GM18909 (cell line): Measurements from ENCODE around the gene USP6NL.

Experiments used
- ATAC-seq: cut with Tn5 transposase; IDR thresholded peaks from one replicate; pipeline ENCODE4 v1.9.1; 2021; ENCODE audit warnings: mild to moderate bottlenecking; ENCODE audit not compliant: unreplicated experiment, poor library complexity

The USP6NL gene

DNA sequence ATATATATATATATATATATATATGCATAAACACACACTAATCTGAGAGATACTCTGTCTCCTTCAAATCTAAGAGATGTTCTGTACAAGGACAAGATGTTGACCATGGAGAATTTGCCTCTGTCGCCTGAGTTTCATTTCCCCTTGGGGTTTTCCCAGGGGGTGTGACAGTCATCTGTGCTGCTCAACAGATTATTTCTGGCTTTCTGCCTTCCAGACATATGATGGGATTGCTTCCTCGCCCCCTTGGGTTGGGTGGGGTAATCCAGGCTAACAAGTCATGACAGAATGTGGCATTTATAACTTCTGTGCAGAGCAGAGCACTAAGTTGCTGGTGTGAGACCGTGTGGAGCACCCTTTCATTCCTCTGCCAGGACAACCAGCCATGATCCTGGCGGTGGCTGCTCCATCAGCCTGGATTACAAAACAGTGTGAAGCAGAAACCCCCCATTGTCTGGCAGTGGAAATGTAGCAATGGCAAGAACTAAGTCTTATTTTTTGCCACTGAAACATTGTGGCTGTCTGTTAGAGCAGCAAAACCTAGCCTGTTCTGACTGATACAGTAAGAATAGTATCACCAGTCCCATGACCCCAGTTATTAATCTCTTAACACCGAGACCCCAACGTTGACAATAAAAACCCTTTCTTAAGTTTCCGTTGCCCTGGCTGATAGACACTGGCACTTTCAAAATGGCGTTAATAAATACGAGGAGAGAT lies 13.7 kb upstream of the USP6NL start:
- ATAC-seq = peak; percentile 89

DNA sequence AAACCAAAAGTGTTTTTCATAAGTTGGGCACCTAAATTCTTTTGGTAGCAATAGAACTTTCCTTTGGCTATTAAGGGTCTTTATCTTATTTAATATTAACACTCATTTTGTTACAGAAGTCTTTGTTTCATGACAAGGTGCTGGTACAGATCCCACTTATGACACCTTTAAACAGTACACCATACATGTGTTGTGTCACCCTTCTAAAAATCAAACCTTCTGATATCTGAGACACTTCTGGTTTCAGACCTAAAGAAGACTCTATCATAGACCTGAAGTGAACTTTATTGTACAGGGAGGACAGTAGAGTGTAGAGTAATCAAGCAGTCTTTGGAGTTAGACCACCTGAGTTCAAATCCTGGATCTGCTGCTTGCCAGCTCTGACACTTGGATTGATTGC lies 5.8 kb upstream of the USP6NL start:
- no peak for ATAC-seq

DNA sequence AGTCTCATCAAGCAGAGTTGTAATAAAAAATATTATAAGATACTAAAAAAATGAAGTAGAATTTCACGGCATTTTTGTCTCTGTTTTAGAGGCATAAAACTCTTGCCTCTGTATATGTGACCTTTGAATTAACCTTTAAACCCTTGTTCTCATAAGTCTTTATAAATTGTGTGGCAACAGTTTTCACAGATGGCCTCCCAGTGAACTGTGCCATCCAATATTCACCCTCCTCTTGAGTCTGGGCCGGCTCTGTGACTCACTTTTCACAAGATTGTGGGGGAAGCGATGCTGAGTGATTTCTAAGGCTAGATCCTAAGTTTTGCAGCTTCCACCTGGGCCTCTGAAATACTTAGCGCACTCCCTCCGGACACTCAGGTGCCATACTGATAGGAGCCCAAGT lies 4.6 kb upstream of the USP6NL start:
- no peak for ATAC-seq

DNA sequence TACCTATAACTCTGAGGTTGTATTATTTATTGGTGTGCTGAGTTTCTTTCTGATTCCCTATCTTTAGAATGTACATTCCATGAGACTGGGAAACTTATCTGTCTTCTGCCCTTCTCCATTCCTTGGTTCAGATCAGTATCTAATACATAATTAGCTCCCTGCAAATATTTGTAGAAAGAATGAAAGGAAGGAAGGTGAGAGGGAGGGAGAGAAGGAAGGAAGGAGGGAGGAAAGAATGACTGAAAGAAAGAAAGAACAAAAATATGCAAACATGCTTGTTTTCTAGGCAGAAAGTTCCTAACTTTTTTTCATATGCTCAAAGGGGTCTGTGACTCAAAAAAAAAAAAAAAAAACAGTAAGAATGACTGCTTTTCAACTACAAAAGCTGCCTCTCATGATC lies 3.9 kb upstream of the USP6NL start:
- no peak for ATAC-seq

DNA sequence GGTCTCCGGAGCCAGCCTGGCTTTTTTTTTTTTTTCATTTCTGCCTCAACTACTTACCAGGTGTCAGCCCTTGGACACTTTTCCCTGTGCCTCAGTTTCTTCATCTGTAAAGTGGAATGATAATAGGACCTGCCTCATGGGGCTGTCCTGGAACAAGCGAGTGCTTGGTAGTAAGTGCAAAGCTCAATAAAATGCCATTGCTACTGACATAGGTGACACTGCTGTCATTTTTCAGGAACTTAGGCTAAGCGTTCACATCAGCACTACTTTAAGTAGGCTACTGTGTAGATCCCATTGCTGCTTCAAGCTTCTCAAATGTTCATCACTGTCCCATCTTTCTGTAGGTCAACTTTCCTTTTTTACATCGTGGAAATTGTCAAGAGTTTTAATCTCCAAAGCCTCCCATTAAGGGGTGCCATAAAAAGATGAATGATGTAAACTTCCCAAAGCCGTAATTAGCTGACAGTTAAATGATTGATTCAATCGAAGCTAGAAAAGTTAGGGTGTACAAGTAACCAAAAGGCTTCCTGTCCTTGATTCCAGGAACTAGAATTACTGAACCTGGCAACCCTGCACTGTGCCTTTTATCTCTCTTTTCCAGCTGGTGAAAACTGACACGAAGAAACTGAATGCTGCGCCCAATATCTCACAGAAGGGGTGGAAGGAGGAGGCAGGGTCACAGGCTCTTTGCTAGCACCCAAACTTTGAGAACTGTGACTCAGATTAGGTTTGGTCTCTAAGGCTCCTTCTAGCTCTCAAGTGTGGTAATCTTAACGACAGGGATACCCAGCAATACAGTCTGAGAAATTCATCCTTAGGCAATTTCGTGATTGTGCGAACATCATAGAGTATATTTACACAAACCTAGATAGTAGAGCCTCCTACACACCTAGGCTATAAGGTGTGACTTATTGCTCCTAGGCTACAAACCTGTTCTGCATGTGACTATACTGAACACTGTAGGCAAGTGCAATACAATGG lies 861 bp upstream of the USP6NL start:
- ATAC-seq = no peak

DNA sequence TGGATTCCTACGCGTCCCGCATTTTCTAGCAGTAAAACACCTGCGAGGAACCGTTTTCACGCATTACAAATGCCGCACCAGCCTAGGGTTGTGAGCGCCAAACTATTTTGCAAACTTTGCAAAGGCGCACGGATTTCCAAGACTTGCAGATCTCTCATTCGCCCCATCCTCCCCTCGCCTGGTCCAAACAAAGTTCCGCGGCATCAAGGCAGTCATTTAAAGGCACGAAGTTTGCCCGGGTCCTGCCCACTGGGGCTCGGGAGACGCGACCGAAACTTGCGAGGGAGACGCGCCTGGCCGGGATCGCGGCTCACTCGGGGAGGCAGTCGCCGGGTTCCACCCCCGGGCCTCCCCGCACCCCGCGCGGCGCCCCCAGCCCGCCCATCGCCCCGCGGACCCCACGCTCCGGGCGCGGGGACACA lies 613 bp downstream of the USP6NL start:
- peak; percentile 23 for ATAC-seq

DNA sequence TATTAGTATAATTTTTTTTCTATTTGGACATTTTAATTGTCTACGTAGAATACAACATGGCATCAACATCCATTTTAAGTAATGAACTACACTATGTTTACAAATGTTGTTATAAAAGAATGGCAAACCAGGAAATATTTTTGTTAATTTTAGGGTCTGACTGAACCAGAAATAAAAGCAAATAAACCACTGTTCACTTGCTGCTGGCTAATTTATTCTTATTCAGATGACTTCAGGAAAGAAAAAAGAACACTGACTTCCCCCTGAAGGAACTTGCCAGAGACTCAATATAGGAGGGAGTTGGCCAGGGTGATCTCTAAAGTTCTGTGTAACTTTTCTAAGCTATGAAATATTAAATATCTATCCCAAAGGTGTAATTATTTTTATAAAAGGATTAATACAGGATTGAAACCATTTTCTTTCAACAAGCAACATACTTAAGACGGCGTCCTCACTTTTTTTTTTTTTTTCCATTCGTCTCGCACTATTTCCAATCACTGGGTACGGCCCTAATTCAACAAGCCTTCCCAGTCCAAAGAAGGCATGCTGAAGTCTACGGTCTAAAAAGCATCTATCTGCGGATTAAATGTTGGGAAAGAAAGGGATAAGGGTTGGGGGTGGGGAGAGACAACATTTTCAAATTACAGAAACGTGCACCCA lies 1.2 kb downstream of the USP6NL start:
- no peak for ATAC-seq

DNA sequence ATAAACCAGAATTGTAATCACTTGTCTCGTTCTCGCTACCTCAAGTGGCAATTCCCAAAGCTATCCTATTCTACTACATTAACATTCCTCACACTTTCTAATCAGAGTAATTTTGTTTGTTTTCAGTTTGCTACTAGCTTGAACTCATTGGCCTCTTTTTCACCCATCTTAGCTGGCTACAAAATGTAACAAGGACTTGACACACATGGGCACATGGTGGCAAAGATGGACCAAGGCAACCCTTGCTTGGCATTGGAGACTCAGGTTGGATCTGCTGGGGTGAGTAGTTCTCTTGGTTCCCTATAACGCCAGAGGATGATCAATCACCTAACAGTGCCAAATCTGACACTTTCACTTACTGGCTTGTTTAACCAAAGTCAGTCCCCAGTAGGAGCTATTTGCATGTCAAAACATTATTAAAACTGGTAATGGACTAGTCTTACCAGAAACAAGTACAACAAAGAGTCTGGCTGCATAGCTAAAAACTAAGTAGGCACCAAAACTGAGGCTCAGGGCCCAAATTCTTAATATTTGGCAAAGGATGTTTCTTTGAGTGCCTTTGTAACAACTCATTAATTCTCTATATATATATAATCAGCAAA lies 1.9 kb downstream of the USP6NL start:
- ATAC-seq = peak; percentile 28

DNA sequence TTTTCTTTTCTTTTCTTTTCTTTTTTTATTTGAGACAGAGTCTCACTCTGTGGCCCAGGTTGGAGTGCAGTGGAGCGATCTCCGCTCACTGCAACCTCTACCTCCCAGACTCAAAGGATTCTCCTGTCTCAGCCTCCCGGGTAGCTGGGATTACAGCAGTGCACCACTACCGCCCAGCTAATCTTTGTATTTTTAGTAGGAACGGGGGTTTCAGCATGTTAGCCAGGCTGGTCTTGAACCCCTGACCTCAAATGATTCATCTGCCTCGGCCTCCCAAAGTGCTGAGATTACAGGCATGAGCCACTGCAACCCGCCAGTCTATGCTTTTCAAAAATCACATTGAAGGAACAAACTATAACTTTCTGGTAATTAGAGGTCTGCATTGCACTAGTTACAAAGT lies 2.4 kb downstream of the USP6NL start:
- ATAC-seq = no peak

DNA sequence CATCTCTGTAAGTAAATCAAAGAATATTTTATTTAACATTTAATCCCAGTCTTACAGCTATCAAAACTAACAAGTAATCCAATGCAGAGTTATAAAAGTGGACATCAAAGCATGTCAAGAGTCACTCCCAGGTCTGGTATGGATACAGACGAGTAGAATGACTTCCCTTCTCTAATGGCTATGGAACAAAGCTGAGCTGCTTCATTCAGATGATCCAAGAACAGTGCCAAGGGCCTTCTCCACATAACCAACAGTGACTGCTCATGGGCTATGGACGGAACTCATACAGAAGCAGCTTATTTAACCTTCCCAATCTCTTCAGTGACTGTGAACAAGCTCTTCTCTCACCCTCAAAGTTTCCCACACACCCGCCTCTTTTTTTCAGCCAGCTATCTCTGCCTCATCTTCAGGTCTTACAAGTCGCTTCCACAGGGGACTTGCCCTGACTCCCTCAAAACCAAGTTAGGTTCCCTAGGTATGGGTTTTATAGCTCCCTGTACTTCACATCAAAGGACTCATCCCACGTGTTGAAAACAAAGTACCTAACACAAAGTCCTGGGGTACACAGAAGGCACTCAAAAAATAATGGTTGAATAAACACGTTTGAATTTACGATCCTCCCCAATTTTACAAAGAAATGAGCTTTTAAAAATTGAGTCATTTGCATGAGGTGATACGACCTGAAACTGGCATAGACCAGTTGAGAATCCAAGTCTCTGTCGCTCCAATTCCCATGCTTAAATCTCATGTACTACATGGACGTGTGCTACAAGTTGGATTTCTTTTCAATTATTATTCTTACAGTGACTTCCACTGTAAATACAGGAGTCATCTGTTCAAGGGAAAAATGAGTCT lies 3.1 kb downstream of the USP6NL start:
- ATAC-seq = no peak

DNA sequence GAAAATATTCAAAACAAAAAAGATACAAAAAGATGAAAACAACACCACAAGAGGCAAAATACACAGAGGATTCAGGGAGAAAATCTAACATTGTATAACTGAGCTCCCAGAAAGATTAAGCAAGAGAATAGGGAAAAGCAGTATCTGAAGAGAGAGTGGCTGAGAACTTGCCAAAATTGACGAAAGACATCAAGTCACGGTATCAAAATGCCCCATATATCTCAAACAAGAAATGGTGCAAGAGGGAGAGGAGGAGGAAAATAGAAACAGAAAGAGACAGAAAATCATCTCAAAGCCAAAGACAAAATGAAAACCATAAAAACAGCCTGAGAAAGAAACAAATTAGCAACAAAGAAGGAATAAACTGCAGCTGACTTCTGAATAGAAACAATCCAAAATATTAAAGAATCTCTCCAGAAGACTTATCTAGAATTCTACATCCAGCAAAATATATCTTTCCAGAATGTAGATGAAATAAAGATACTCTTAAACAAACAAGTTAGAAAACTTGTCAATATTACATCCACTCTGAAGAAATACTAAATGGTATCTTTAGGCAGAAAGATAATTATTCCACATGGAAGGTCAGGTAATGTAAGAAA lies 5.5 kb downstream of the USP6NL start:
- no peak for ATAC-seq

DNA sequence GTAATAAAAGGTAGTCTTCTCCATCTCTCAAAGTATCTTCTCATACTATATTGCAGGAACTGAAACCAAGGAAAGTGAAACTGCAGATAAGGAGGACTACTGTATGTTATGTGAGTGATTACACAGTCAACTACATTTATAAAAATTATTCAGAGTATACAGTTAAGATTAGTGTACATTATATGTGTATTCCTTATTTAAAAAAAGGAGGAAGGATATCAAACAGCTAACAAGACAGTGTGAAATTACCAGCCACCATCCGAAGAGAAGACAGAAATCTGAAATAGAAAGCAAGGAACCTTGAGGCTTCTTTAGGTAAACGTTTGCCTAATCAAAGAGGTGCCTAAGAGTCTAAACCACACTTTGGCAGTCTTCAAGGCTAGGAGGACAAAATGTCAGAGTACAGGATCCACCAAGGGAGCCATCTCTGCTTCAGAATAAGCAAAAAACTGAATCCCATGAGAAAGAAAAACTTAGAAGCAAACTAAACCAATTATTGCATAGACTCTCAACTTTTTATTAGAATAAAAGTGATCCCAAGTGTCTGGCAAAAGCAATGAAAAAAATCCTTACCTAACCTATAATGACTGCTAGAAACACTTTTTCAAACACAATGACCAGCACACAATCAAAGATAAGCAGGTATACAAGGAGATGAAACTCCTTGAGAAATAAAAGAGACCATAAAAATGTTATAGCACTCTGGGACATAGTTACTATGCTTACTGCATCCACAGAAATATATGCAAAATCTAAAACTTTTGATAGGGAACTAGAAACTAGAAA lies 6.4 kb downstream of the USP6NL start:
- ATAC-seq = no peak

DNA sequence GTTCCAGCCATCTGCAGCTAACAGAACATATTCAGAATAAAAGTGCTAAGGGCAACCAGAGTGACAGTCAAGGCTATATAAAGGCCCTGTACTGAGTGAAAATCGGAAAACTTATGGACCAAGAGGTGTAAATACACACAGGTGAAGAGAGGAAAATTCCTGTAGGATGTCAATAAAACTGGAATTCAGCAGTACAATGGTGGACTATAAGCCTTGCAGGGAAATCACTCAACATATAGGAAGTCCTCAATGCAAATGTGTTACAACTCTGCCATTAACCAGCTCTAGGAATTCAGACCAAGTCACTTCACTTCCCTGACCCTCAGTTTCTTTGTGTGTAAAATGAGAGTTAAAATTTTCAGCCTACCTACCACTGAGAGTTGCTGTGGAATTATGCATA lies 7.7 kb downstream of the USP6NL start:
- no peak for ATAC-seq

DNA sequence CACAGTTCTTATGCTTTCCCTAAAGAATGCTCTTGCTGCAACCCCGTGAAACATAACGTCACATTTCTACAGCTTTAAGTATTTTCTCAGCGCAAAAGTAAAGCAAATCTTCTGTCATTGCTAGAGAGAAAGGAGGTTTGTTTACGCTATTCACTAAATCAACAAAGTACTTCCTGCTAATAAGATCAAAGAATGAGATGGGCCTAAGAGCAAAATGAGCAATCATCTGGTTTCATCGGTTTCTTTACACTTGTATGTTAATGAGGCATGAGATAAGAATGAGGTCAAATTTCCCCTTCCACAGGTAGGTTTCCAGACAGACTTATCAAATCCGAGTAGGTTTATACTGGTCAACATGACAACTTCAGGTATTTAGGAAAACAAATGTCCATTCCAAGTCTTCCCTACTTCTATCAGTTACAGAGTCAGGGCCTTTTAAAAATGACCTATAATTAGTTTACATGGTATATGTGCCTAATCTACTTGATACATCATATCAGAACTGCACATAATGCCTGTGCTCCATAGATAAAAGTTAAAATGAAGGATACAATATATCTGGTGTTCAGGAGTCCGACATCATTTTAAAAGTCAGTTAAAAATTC lies 8.4 kb downstream of the USP6NL start:
- ATAC-seq = peak; percentile 39

DNA sequence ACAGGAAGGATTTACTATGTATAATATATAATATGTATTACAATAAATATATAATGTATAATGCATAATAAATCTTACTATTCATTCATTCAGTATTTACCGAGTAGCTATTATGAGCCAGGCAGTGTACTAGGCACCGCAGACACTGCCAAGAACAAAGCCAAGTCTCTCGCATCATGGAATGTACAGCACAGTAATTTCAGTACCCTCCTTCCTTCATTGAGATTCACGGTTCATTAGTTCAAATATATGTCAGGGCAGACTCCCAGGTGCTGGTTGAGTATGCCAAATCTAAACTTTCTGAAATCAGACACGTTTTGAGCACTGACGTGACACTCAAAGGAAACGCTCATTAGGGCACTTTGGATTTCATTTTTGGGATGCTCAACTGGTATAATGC lies 9.1 kb downstream of the USP6NL start:
- ATAC-seq = peak; percentile 39

DNA sequence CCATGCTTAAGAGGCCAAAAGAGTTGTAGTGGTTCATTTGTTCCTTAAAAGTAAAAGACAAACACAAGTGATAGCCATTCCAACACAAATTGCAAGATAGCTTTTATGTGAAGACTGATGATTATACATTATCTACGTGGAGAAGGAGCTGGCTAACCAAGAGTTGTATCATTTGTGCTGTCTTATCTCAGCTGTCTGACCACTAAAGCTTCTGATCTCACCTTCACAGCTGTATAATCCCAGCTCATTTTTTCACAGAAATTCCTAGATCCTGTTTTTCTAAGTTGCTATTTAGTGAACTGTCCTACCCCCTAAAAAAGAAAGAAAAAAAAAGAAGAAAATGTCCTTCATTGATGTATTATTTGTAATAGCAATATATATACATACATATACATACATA lies 9.8 kb downstream of the USP6NL start:
- ATAC-seq = no peak

DNA sequence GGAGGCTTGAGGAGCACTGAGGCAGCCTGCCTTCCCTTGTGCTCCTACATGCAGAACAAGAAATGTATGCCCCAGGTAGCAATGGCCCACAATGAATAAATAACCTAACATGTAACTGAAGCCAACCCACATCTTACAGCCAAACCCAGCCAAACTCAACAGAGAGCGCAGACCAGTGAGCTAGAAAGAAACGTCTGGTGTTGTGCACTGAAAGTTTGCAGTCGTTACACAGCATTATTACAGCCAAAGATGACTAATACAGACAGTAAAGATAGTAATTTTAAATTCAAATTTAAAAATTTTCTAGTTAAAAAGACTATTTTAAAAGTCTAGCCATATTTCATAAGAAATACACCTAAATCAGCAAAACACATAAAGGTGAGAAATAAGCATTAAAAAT lies 11.2 kb downstream of the USP6NL start:
- ATAC-seq = no peak

DNA sequence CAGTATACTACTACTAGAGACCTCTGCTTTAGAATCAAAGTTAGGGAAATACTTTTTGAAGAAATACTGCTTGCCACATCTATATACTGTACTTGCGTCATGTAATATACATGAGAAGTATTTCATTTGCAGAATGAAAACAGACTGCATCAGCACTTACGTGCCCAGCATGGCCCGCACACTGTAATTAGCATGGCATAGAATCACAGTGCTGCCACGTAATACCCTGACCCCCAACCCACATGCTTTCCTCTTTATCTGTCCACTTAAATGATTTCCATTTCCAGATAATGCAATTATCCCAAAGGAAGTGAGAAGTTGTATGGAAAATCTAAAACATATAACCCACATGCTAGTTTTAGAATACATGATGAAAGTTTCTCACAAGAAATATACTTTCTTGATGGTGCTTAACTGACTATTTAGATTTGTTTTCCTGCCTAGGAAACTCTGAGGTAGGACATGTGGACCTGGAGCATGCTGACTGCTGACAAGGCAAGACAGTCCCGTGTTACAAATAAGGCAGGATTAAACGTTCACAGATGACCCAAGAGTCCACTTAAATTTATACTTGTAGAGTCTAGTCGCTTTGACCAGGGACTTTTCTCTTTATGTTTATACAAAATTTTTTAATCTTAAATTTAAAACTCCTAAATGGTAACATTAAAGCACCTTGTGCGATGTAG lies 12.6 kb downstream of the USP6NL start:
- no peak for ATAC-seq
